Adrenal gland (tissue), 12 donors: ENCODE measurements around the gene CGN. TPM values are rescaled to one million over a fixed set of nuclear protein-coding genes. Genes with fewer than 3 reads are reported as not detected.

ENCODE experiments used
- DNase-seq, 7 donors: peaks; one replicate each; pipeline ENCODE4 v3.0.0-alpha.2; 2019 to 2020
- H3K27ac ChIP-seq, 5 donors: fragments of 200-600 bp; sonication (generic) in 4 of 5; 1 replicate in 3 of 5; 2 replicates in 2 of 5; pipeline versions ENCODE4 v1.5.1 to v1.8.0; 2016 to 2020; ENCODE audit warnings: mild to moderate bottlenecking in 1 of 5
- H3K27me3 ChIP-seq: fragments of 200-600 bp; 2 replicates; pipeline ENCODE4 v1.8.0; 2021
- H3K36me3 ChIP-seq, 2 donors: fragments of 200-600 bp; replicated peaks in 1 of 2; 1 replicate in 1 of 2; 2 replicates in 1 of 2; pipeline versions ENCODE4 v1.5.1 to v1.8.0; 2018 to 2022
- H3K4me1 ChIP-seq, 2 donors: fragments of 200-600 bp; replicated peaks in 1 of 2; 1 replicate in 1 of 2; 2 replicates in 1 of 2; pipeline versions ENCODE4 v1.5.1 to v1.8.0; 2018 to 2021
- H3K4me3 ChIP-seq, 4 donors: fragments of 200-600 bp; sonication (generic) in 3 of 4; one replicate each; pipeline ENCODE4 v1.5.1; 2016 to 2018
- H3K9me3 ChIP-seq, 3 donors: fragments of 200-600 bp; sonication (generic) in 1 of 3; replicated peaks in 1 of 3; 1 replicate in 2 of 3; 2 replicates in 1 of 3; pipeline versions ENCODE4 v1.5.1 to v1.8.0; 2016 to 2021
- POLR2A ChIP-seq, 2 donors: fragments of 450-650 bp; IDR thresholded peaks; one replicate each; pipeline ENCODE4 v1.6.1; 2017; ENCODE audit warnings: antibody characterized with exemption in 2 of 2, mild to moderate bottlenecking in 2 of 2, moderate library complexity in 1 of 2
- WGBS, 4 donors: extraction: QIAGEN DNeasy Blood & Tissue Kit in 2 of 4; methylation state at CpG; one replicate each; pipeline versions ENCODE4 v1.1.5 to v1.1.7; 2013 to 2017; 5-methylcytosine and 5-hydroxymethylcytosine counted together
- intact Hi-C, 2 donors: fragments of 100-400 bp; cut with DNase I; formaldehyde crosslinking; loops; one replicate each; pipeline versions ENCODE4 v1.14.1 to v1.15.0; 2022 to 2023
- polyA plus RNA-seq, 3 donors: library from polyadenylated mRNA; stranded (reverse); fragments of 200-250 nt in 2 of 3; fragments of 350-450 nt in 1 of 3; fragmentation: Illumina TruSeq in 1 of 3; extraction: RNeasy Lipid Tissue Mini Kit (QIAGEN cat#74804) in 1 of 3; gene quantifications; one replicate each; pipeline ENCODE4 v1.2.3, GENCODE V29; 2013 to 2014
- total RNA-seq, 9 donors: library from RNA; depleted of rRNA in 4 of 9; stranded (reverse); fragments of >200 nt in 4 of 9; fragments of 120-200 nt in 1 of 9; fragmentation: NEBNext Ultra II Directional in 1 of 9; extraction: Animal tissue kit (Norgen Biotek cat#: 25700) in 1 of 9; gene quantifications; one replicate each; pipeline versions ENCODE4 v1.1.0 to v1.2.4, GENCODE V29; 2013 to 2023
- TF ChIP-seq, protein P1 (sequence below), 6 experiments: fragments of 450-650 bp in 4 of 6; fragments of 200-600 bp in 2 of 6; sonication (generic) in 1 of 6; IDR thresholded peaks; 1 replicate in 5 of 6; 2 replicates in 1 of 6; pipeline versions ENCODE4 v1.5.1 to v1.8.0; 2016 to 2021; ENCODE audit warnings: antibody characterized with exemption in 6 of 6, mild to moderate bottlenecking in 2 of 6, moderate library complexity in 1 of 6
- donor health status: healthy with polysubstance abuse.
- donor health status: Bipolar disorder and iron deficiency.
- donor health status: DM: yes; HTN: yes; CAD: no.
- donor health status: DM: no; HTN: no; CAD: no.
- donor health status: DM: no; HTN: no; CAD: no.
- donor health status: DM: yes; HTN: yes; CAD: no.

The CGN gene
- total and polyA plus RNA-seq, 12 donors, result 0.06 to 5.8 (median 0.82) TPM

DNA sequence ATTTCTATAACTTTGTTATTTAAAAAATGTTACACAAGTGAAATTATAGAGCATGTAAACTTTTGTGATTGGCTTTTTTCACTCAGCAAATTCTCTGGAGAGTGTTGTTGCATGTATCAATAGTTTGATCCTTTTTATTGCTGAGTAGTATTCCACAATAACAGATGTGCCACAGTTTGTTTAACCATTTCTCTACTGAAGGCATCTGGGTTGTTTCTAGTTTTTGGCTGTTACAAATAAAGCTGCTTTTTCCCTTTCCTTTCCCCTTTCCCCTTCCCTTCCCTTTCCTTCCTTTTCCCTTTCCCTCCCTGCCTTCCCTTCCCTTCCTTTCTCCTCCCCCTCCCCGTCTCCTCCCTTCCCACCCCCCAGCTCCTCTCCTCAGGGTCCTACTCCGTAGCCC, 44.9 kb downstream of the CGN start:
- H3K27ac ChIP-seq, result no peak overlapping the region
- H3K36me3 ChIP-seq, result no peaks in the 10 kb centered on the region
- DNase-seq, result no peak
- intact Hi-C loops, result no loop called here
- H3K4me1 ChIP-seq, result no peaks in the 10 kb centered on the region
- WGBS, 4 donors, result 89 to 95% (median 92%) methylated on average over 2 of the region's 2 CpGs
- TF ChIP-seq, protein P1, sequence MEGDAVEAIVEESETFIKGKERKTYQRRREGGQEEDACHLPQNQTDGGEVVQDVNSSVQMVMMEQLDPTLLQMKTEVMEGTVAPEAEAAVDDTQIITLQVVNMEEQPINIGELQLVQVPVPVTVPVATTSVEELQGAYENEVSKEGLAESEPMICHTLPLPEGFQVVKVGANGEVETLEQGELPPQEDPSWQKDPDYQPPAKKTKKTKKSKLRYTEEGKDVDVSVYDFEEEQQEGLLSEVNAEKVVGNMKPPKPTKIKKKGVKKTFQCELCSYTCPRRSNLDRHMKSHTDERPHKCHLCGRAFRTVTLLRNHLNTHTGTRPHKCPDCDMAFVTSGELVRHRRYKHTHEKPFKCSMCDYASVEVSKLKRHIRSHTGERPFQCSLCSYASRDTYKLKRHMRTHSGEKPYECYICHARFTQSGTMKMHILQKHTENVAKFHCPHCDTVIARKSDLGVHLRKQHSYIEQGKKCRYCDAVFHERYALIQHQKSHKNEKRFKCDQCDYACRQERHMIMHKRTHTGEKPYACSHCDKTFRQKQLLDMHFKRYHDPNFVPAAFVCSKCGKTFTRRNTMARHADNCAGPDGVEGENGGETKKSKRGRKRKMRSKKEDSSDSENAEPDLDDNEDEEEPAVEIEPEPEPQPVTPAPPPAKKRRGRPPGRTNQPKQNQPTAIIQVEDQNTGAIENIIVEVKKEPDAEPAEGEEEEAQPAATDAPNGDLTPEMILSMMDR (IDR thresholded peaks at IDR 0.05), result no peak
- TF ChIP-seq POLR2A (IDR thresholded peaks at IDR 0.05), result no peak
- H3K27me3 ChIP-seq, result no peaks in the 10 kb centered on the region
- H3K4me3 ChIP-seq, result no peak overlapping the region
- no peaks in the 10 kb centered on the region for H3K9me3 ChIP-seq

DNA sequence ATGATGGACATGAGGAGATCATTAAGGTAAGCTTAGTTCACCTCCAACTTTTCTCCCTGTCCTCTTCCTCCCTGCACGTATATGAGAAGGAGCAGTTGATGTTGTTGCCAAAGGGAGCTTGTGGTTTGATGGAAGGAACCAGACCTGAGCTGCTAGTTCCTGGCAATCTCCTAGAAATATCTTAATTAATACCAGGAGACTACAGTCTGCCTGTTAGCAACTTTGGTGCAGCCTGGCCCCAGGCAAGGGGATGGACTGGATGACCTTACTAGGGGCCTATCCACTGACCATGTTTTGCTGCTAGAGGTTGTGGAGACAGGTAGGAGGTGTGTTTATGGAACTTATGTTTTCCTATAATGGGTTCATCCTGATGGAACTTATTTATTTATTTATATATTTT, 51.5 kb downstream of the CGN start:
- WGBS, 4 donors, result 71 to 100% (median 90%) methylated on average over 1 of the region's 1 CpG
- Histone ChIP-seq H3K36me3 (no peaks in the 10 kb centered on the region), H3K27ac (no peak overlapping the region), H3K9me3 (no peaks in the 10 kb centered on the region), H3K27me3 (no peaks in the 10 kb centered on the region), H3K4me1 (peaks cover 0 to 6% of the 10 kb centered on the region in 2 donors), H3K4me3 (no peak overlapping the region)
- no peak for TF ChIP-seq POLR2A (IDR thresholded peaks at IDR 0.05)
- TF ChIP-seq, protein P1 (IDR thresholded peaks at IDR 0.05), result no peak
- DNase-seq, result no peak
- intact Hi-C loops, result no loop called here

DNA sequence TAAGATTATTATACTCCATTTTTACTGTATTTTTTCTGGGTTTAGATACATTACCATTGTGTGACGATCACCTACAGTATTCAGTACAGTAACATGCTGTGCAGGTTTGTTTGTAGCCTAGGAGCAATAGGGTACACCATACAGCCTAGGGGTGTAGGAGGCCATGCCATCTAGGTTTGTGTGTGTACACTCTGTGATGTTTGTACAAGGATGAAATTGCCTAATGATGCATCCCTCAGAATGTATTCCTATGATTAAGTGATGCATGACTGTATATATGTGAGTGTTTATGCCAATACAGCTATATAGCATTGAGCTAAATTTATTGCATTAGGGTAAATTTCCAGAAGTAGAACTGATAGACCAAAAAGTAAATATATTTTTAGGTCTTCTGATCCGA, 52.2 kb downstream of the CGN start:
- Histone ChIP-seq H3K36me3 (no peaks in the 10 kb centered on the region), H3K4me1 (peaks cover 0 to 13% of the 10 kb centered on the region in 2 donors), H3K9me3 (no peaks in the 10 kb centered on the region), H3K27ac (no peak overlapping the region), H3K4me3 (no peak overlapping the region), H3K27me3 (no peaks in the 10 kb centered on the region)
- no peak for DNase-seq
- no peak for TF ChIP-seq POLR2A (IDR thresholded peaks at IDR 0.05)
- TF ChIP-seq, protein P1 (IDR thresholded peaks at IDR 0.05), result no peak
- WGBS, 4 donors, result 48 to 77% (median 50%) methylated on average over 2 of the region's 2 CpGs
- intact Hi-C loops, result no loop called here

DNA sequence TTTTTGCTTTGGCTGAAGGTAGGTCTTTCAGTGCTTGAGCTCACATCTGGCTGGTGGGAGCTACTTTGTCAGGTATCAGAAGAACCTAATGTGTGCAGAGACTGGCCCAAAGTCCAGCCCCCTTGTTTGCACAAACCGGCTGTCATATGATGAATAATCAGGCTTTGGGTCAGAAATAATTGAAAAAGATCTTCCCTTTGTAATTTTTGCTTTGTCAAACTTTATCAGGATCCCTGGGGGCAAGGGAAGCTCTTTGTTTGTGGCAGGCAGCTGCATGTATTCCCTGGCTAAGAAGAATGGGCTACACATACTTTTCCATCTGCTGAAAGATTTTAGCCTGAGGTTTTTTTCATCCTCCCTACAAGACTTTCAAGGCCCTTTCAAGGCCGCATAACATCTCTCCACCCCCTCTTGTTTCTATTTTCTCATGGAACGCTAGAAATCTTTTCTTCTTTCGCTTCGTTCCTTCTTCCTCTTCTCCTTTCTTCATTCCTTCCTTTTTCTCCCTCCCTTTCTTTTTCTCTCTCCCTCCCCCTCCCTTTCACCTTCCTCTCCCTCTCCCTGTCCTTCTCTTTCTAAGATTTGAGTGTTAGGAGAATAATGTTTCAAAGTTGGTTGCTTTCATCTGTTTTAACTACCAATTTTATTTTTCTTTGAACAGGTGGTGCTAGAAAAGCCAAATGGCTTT, 54.5 kb downstream of the CGN start:
- Histone ChIP-seq H3K27me3 (no peaks in the 10 kb centered on the region), H3K4me3 (no peak overlapping the region), H3K9me3 (no peaks in the 10 kb centered on the region), H3K4me1 (peaks cover 7 to 25% of the 10 kb centered on the region in 2 donors), H3K27ac (peak overlapping the region in 3 of 5 donors; percentile 8 to 53 (median 8)), H3K36me3 (no peaks in the 10 kb centered on the region)
- DNase-seq, result peak in 1 of 7 donors; percentile 7
- TF ChIP-seq, protein P1 (IDR thresholded peaks at IDR 0.05), result no peak
- no peak for TF ChIP-seq POLR2A (IDR thresholded peaks at IDR 0.05)
- intact Hi-C loops, result no loop called here
- 25 to 34% (median 28%) methylated on average over 5 of the region's 5 CpGs for WGBS, 4 donors
